ENCODE measurements around the gene CD58. TPM values are rescaled to one million over a fixed set of nuclear protein-coding genes. Genes with fewer than 3 reads are reported as not detected.

CD58 gene
- total and polyA plus RNA-seq, 9 donors = 5.2 to 14.4 (median 6.8) TPM

- WGBS, 3 donors = 89 to 93% (median 92%) methylated on average over 2 of the region's 2 CpGs
- Histone ChIP-seq H3K4me1 (ENCODE audit: insufficient read depth) (no peaks in the 10 kb centered on the region), H3K27me3 (no peaks in the 10 kb centered on the region), H3K9me3 (no peaks in the 10 kb centered on the region), H3K27ac (no peak overlapping the region), H3K36me3 (no peaks in the 10 kb centered on the region), H3K4me3 (no peak overlapping the region)
- TF ChIP-seq EP300 (IDR thresholded peaks at IDR 0.05) = no peak
- TF ChIP-seq POLR2A (IDR thresholded peaks at IDR 0.05) = no peak
- DNase-seq = no peak
- intact Hi-C loops (cut with DNase I) = no loop called here
These were observed 25.5 kb downstream of the CD58 start for GRCh38 chr1:116545359-116545705.

DNA sequence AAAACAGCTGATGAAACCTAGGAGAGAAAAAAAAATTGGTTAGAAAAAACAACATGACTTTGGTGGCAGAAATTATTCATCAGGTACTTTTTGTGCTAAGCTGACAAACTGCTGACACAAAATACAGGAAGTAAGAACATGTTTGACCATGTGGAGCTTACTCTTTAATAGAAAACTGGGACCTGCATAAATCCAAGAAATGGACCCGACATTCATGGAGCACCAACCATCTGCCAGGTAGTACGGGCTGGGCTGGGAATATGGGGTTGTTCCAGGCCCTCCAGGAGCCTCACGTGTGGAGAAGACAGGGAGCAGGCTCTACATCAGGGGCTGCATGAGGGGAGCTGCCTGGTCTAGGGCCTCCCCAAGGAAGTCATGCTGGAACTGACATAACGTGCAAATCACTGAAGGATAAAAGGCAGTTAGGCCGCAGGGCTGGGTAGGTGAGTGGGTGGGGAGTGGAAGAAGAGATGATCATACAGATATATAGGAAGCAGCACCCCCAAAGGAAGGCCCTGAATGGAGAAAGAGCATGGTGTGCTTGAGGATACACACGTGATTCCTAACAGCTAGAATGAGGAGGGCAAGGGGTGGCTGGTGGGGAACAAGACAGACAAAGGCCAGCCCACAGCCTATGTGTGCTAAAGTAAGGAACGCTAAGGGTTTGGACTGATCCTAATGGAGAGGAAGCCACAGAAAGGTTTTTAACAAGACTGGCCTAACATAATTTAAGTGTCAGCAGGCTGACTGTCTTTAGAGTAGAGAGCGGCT, 26.1 kb downstream of the CD58 start:
- no peak for DNase-seq
- no peaks in the 10 kb centered on the region for H3K4me1 ChIP-seq (ENCODE audit: insufficient read depth)
- H3K27ac ChIP-seq = no peak overlapping the region
- 77 to 92% (median 89%) methylated on average over 8 of the region's 8 CpGs for WGBS, 3 donors
- H3K27me3 ChIP-seq = no peaks in the 10 kb centered on the region
- TF ChIP-seq CTCF (IDR thresholded peaks at IDR 0.05) (no peak), EP300 (IDR thresholded peaks at IDR 0.05) (no peak), POLR2A (IDR thresholded peaks at IDR 0.05) (no peak)
- H3K9me3 ChIP-seq = no peaks in the 10 kb centered on the region
- no peak overlapping the region for H3K4me3 ChIP-seq
- intact Hi-C loops (cut with DNase I) = no loop called here
- H3K36me3 ChIP-seq = no peaks in the 10 kb centered on the region

- no peaks in the 10 kb centered on the region for H3K9me3 ChIP-seq
- TF ChIP-seq CTCF (IDR thresholded peaks at IDR 0.05) (no peak), POLR2A (IDR thresholded peaks at IDR 0.05) (no peak), EP300 (IDR thresholded peaks at IDR 0.05) (no peak)
- no peak overlapping the region for H3K4me3 ChIP-seq
- H3K27ac ChIP-seq = no peak overlapping the region
- intact Hi-C loops (cut with DNase I) = loop anchor here in 1 of 4 donors (2.0 kb wide), 1 partner anchor 25 kb away; no protein-coding TSS in a partner anchor
- H3K4me1 ChIP-seq (ENCODE audit: insufficient read depth) = no peaks in the 10 kb centered on the region
- no peaks in the 10 kb centered on the region for H3K36me3 ChIP-seq
- H3K27me3 ChIP-seq = no peaks in the 10 kb centered on the region
- DNase-seq = no peak
These were observed 30.7 kb downstream of the CD58 start for GRCh38 chr1:116540088-116540487.

DNA sequence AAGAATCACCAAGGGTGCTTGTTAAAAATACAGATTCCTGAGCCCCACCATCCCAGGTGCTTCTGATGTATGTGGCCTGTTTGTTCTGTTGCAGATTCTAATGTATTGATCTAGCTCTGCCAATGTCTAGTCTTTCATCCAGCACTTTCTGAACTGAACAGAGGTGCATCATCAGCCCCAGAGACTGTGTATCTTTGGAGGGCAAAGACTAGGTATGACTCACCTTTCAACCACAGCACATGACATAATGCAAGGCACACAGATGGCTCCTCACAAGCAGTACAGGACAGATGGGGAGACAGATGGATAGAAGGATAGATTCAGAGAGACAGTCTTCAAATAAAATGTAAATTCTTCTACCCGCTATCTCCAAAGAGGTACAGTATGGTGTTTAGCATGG, 32.3 kb downstream of the CD58 start:
- 100% methylated on average over 1 of the region's 1 CpG for WGBS, 3 donors
- TF ChIP-seq EP300 (IDR thresholded peaks at IDR 0.05) (no peak), POLR2A (IDR thresholded peaks at IDR 0.05) (no peak), CTCF (IDR thresholded peaks at IDR 0.05) (no peak)
- DNase-seq = no peak
- Histone ChIP-seq H3K36me3 (no peaks in the 10 kb centered on the region), H3K27me3 (no peaks in the 10 kb centered on the region), H3K27ac (no peak overlapping the region), H3K4me3 (no peak overlapping the region), H3K9me3 (no peaks in the 10 kb centered on the region), H3K4me1 (ENCODE audit: insufficient read depth) (no peaks in the 10 kb centered on the region)
- intact Hi-C loops (cut with DNase I) = no loop called here

- Histone ChIP-seq H3K27ac (no peak overlapping the region), H3K36me3 (no peaks in the 10 kb centered on the region)
These were observed 32.9 kb downstream of the CD58 start for GRCh38 chr1:116537898-116538297.

More at GRCh38 chr1:116537898-116538297, 32.9 kb downstream of the CD58 start:
- 89 to 97% (median 96%) methylated on average over 1 of the region's 1 CpG for WGBS, 3 donors
- no peaks in the 10 kb centered on the region for H3K27me3 ChIP-seq
- intact Hi-C loops (cut with DNase I) = no loop called here
- no peak for DNase-seq
- H3K9me3 ChIP-seq = no peaks in the 10 kb centered on the region
- H3K4me3 ChIP-seq = no peak overlapping the region
- no peaks in the 10 kb centered on the region for H3K4me1 ChIP-seq (ENCODE audit: insufficient read depth)
- TF ChIP-seq CTCF (IDR thresholded peaks at IDR 0.05) (no peak), EP300 (IDR thresholded peaks at IDR 0.05) (no peak), POLR2A (IDR thresholded peaks at IDR 0.05) (no peak)

Measured in ovary (tissue), 9 donors.